ENCODE data around the gene TMCC1. TPM values are rescaled to one million over a fixed set of nuclear protein-coding genes. Genes with fewer than 3 reads are reported as not detected.
A peak's percentile ranks its signal among the peaks of the same experiment; 100 is the strongest.

TMCC1 gene
- total RNA-seq, 2 donors from 2014 or later = 41.0 to 51.1 TPM

DNA sequence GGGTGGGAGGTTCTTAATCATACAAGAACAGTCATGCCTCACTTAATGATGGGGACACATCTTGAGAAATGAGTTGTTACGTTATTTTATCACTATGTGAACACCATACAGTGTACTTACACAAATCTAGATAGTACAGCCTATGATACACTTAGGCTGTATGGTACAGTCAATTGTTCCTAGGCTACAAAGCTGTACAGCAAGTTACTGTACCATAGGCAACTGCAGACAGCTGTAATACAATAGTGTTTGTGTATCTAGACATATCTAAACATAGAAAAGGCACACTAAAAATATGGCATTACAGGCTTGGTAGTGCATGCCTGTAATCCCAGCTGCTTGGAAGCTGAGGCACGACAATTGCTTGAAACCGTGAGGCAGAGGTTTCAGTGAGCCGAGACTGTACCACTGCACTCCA lies 231.3 kb downstream of the TMCC1 start:
- no peak for DNase-seq
- WGBS, 2 experiments (ENCODE audit: insufficient coverage in 1 of 2, insufficient read length in 1 of 2) = 91 to 97% methylated on average over 3 to 4 of the region's 4 CpGs
- Histone ChIP-seq H3K27ac (ENCODE audit: low read depth, low read length) (no peak overlapping the region), H3K36me3 (ENCODE audit: control insufficient read depth, insufficient read depth, low read length) (peaks cover 2% of the 10 kb centered on the region), H3K9ac (ENCODE audit: extremely low read depth, low read length, poor library complexity, severe bottlenecking) (no peak overlapping the region), H3K27me3 (ENCODE audit: control insufficient read depth, insufficient read depth, low read length, poor library complexity, severe bottlenecking) (no peaks in the 10 kb centered on the region), H3K4me3 (ENCODE audit: low read length) (no peak overlapping the region), H3K4me1 (ENCODE audit: control insufficient read depth, insufficient read depth, low read length) (peaks cover 13% of the 10 kb centered on the region), H3K9me3 (ENCODE audit: control insufficient read depth, low read length) (no peaks in the 10 kb centered on the region)
- Mint-ChIP-seq H3K36me3 (ENCODE audit: low read depth) (no peaks in the 10 kb centered on the region), H3K4me3 (no peak overlapping the region), H3K9me3 (no peaks in the 10 kb centered on the region), H3K27ac (no peak overlapping the region), H3K4me1 (peaks cover 43% of the 10 kb centered on the region), H3K27me3 (ENCODE audit: insufficient read depth) (no peaks in the 10 kb centered on the region)
- TF ChIP-seq, protein P1, sequence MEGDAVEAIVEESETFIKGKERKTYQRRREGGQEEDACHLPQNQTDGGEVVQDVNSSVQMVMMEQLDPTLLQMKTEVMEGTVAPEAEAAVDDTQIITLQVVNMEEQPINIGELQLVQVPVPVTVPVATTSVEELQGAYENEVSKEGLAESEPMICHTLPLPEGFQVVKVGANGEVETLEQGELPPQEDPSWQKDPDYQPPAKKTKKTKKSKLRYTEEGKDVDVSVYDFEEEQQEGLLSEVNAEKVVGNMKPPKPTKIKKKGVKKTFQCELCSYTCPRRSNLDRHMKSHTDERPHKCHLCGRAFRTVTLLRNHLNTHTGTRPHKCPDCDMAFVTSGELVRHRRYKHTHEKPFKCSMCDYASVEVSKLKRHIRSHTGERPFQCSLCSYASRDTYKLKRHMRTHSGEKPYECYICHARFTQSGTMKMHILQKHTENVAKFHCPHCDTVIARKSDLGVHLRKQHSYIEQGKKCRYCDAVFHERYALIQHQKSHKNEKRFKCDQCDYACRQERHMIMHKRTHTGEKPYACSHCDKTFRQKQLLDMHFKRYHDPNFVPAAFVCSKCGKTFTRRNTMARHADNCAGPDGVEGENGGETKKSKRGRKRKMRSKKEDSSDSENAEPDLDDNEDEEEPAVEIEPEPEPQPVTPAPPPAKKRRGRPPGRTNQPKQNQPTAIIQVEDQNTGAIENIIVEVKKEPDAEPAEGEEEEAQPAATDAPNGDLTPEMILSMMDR (conservative IDR thresholded peaks at IDR 0.05) = no peak

DNA sequence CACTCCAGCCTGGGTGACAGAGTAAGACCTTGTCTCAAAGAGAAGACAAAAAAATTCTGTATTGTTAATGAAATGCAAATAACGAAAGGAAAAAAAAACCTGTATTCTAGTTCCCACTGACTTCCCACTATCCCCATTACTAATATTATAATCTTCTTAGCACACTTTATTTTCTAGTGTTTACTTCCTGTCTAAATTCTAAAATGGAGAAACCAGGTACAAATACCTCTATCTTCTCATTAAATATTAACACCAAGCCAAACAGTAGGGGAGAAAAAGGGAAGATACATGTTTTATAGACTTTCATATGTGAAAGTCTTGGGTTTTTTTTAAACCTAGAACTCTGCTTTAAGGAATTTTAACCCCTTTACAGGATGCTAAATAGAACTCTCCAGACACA lies 231.7 kb downstream of the TMCC1 start:
- WGBS, 2 experiments (ENCODE audit: insufficient coverage in 1 of 2, insufficient read length in 1 of 2) = 100% methylated on average over 1 of the region's 1 CpG; no CpG with 5 or more reads in 1 of the 2 experiments
- no peaks in the 10 kb centered on the region for H3K27me3 Mint-ChIP-seq (ENCODE audit: insufficient read depth)
- H3K27ac Mint-ChIP-seq = no peak overlapping the region
- TF ChIP-seq, protein P1 (conservative IDR thresholded peaks at IDR 0.05) = no peak
- no peaks in the 10 kb centered on the region for H3K36me3 Mint-ChIP-seq (ENCODE audit: low read depth)
- Histone ChIP-seq H3K9me3 (ENCODE audit: control insufficient read depth, low read length) (no peaks in the 10 kb centered on the region), H3K27me3 (ENCODE audit: control insufficient read depth, insufficient read depth, low read length, poor library complexity, severe bottlenecking) (no peaks in the 10 kb centered on the region), H3K36me3 (ENCODE audit: control insufficient read depth, insufficient read depth, low read length) (peaks cover 2% of the 10 kb centered on the region), H3K27ac (ENCODE audit: low read depth, low read length) (no peak overlapping the region), H3K4me1 (ENCODE audit: control insufficient read depth, insufficient read depth, low read length) (peaks cover 13% of the 10 kb centered on the region), H3K9ac (ENCODE audit: extremely low read depth, low read length, poor library complexity, severe bottlenecking) (no peak overlapping the region), H3K4me3 (ENCODE audit: low read length) (no peak overlapping the region)
- H3K4me1 Mint-ChIP-seq = peaks cover 47% of the 10 kb centered on the region
- H3K9me3 Mint-ChIP-seq = no peaks in the 10 kb centered on the region
- DNase-seq = no peak
- H3K4me3 Mint-ChIP-seq = no peak overlapping the region

DNA sequence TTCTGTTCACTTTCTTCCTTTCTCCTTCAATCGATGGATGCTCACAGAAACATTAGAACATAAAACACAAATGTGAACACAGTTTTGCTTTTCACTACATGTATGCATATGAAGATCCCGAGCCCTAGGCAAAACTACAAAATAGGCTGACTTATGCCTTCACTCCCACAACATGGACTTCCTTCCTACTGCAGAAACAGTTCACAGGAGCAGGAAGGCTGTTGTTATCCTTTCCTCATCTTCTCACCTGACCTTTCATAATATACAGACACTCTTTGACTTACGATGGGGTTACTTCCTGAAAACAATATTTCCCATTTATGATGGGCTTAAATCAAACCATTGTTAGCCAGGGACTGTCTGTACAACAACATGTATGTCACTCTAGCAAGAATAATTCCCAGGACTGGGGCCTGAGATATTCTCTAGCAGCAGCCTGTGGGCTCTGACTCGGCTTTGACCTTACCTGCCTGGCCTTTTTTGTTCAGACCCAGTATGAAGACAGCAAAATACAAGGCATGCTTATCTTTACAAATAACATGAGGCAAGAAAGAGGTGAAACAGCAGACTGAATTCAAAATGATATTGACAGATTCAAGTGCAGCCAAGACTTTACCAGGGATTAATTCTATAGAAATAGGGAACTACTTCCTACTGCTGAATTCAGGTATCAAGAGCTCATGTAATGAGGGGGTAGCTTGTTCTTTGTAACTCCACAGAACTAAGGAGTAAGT lies 235.2 kb downstream of the TMCC1 start:
- Histone ChIP-seq H3K9me3 (ENCODE audit: control insufficient read depth, low read length) (no peaks in the 10 kb centered on the region), H3K27ac (ENCODE audit: low read depth, low read length) (no peak overlapping the region), H3K36me3 (ENCODE audit: control insufficient read depth, insufficient read depth, low read length) (peaks cover 14% of the 10 kb centered on the region), H3K9ac (ENCODE audit: extremely low read depth, low read length, poor library complexity, severe bottlenecking) (no peak overlapping the region), H3K4me3 (ENCODE audit: low read length) (no peak overlapping the region), H3K4me1 (ENCODE audit: control insufficient read depth, insufficient read depth, low read length) (no peaks in the 10 kb centered on the region), H3K27me3 (ENCODE audit: control insufficient read depth, insufficient read depth, low read length, poor library complexity, severe bottlenecking) (no peaks in the 10 kb centered on the region)
- Mint-ChIP-seq H3K36me3 (ENCODE audit: low read depth) (peaks cover 14% of the 10 kb centered on the region), H3K4me1 (peaks cover 25% of the 10 kb centered on the region), H3K9me3 (no peaks in the 10 kb centered on the region), H3K4me3 (no peak overlapping the region), H3K27ac (peak overlapping the region; percentile 40), H3K27me3 (ENCODE audit: insufficient read depth) (no peaks in the 10 kb centered on the region)
- no peak for DNase-seq
- 92 to 95% methylated on average over 4 of the region's 4 CpGs for WGBS, 2 experiments (ENCODE audit: insufficient coverage in 1 of 2, insufficient read length in 1 of 2)
- TF ChIP-seq, protein P1 (conservative IDR thresholded peaks at IDR 0.05) = no peak

Measured in endodermal cell (in vitro differentiated cells).